Large intestine (tissue), 3 donors: ENCODE measurements around the gene CLEC2D. TPM values are rescaled to one million over a fixed set of nuclear protein-coding genes. Genes with fewer than 3 reads are reported as not detected.
"Not testable (repeated sequence)": the region's sequence is repeated elsewhere in the genome, so short reads cannot be mapped to it uniquely, and the experiment has no call there.

ENCODE experiments used
- DNase-seq, 2 donors: peaks; one replicate each; pipeline versions ENCODE4 v3.0.0 to v3.0.0-alpha.2; 2013
- H3K27ac ChIP-seq: one replicate; pipeline ENCODE4 v1.5.1; 2013; ENCODE audit warnings: low read length
- H3K27me3 ChIP-seq: 2 replicates; pipeline ENCODE4 v1.6.1; 2013; ENCODE audit warnings: low read length; ENCODE audit not compliant: control insufficient read depth, insufficient read depth
- H3K36me3 ChIP-seq: 2 replicates; pipeline ENCODE4 v1.6.1; 2013; ENCODE audit warnings: low read length; ENCODE audit not compliant: control insufficient read depth, insufficient read depth
- H3K4me1 ChIP-seq: one replicate; pipeline ENCODE4 v1.6.1; 2013; ENCODE audit warnings: low read length; ENCODE audit not compliant: control insufficient read depth, insufficient read depth
- H3K4me3 ChIP-seq: one replicate; pipeline ENCODE4 v1.5.1; 2013; ENCODE audit warnings: low read length
- H3K9me3 ChIP-seq: one replicate; pipeline ENCODE4 v1.6.1; 2013; ENCODE audit warnings: mild to moderate bottlenecking, low read depth, low read length, moderate library complexity; ENCODE audit not compliant: control insufficient read depth
- WGBS: methylation state at CpG from one replicate; pipeline ENCODE4 v1.1.5; 2013; ENCODE audit warnings: low lambda C conversion rate; ENCODE audit not compliant: insufficient coverage; 5-methylcytosine and 5-hydroxymethylcytosine counted together
- polyA plus RNA-seq: library from polyadenylated mRNA; unstranded; fragments of 120-200 nt; gene quantifications from one replicate; pipeline ENCODE4 v1.2.1, GENCODE V29; 2013

CLEC2D gene
- polyA plus RNA-seq, 1 donor, result 9.9 TPM

DNA sequence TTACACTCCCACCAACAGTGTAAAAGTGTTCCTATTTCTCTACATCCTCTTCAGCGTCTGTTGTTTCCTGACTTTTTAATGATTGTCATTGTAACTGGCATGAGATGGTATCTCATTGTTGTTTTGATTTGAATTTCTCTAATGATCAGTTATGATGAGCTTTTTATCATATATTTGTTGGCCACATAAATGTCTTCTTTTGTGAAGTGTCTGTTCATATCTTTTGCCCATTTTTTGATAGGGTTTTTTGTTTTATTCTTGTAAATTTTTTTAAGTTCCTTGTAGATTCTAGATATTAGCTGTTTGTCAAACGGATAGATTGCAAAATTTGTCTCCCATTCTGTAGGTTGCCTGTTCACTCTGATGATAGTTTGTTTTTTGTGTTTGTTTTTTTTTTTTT is 13.4 kb downstream of the CLEC2D start:
- WGBS, result 100% methylated on average over 1 of the region's 2 CpGs
- DNase-seq, H3K4me1 ChIP-seq, H3K27ac ChIP-seq, H3K36me3 ChIP-seq, H3K27me3 ChIP-seq, H3K9me3 ChIP-seq, H3K4me3 ChIP-seq: not testable (repeated sequence)

DNA sequence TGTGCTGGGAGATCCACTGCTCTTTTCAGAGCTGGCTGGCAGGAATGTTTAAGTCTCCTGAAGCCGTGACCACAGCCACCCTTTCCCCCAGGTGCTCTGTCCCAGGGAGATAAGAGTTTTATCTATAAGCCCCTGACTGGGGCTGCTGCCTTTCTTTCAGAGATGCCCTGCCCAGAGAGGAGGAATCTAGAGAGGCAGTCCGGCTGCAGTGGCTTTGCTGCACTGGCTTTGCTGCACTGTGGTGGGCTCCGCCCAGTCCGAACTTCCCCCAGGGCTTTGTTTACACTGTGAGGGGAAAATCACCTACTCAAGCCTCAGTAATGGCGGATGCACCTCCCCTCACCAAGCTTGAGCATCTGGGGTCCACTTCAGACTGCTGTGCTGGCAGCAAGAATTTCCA is 15.9 kb downstream of the CLEC2D start:
- H3K4me3 ChIP-seq, H3K27me3 ChIP-seq, H3K4me1 ChIP-seq, DNase-seq, H3K9me3 ChIP-seq, H3K27ac ChIP-seq: not testable (repeated sequence)
- no CpG with 5 or more reads among the region's 5 CpGs for WGBS
- H3K36me3 ChIP-seq, result peaks cover 14% of the 10 kb centered on the region

DNA sequence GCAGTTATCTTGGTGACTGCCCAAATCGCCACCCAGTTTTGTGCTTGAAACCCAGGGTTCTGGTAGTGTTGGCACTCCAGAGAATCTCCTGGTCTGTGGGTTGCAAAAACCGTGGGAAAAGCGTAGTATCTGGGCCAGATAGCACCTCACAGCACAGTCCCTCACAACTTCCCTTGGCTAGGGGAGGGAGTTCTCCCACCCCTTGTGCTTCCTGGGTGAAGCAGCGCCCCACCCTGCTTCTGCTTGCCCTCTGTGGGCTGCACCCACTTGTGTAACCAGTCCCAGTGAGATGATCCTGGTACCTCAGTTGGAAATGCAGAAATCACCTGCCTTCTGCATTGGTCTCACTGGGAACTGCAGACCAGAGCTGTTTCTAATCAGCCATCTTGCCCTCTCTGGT is 16.4 kb downstream of the CLEC2D start:
- Histone ChIP-seq H3K27me3 (no peaks in the 10 kb centered on the region), H3K4me1 (no peaks in the 10 kb centered on the region), H3K4me3 (no peak overlapping the region), H3K36me3 (peaks cover 14% of the 10 kb centered on the region), H3K9me3 (no peaks in the 10 kb centered on the region), H3K27ac (no peak overlapping the region)
- no peak for DNase-seq
- WGBS, result no CpG with 5 or more reads among the region's 4 CpGs

GRCh38 chr12:9687228-9687627 is 17.7 kb downstream of the CLEC2D start:
- Histone ChIP-seq H3K27ac (no peak overlapping the region), H3K9me3 (no peaks in the 10 kb centered on the region), H3K4me1 (no peaks in the 10 kb centered on the region), H3K27me3 (no peaks in the 10 kb centered on the region), H3K36me3 (peaks cover 14% of the 10 kb centered on the region), H3K4me3 (no peak overlapping the region)
- no peak for DNase-seq
- WGBS, result no CpG with 5 or more reads among the region's 1 CpG

- no peak for DNase-seq
- Histone ChIP-seq H3K4me1 (no peaks in the 10 kb centered on the region), H3K27me3 (no peaks in the 10 kb centered on the region), H3K9me3 (no peaks in the 10 kb centered on the region), H3K27ac (no peak overlapping the region), H3K36me3 (peaks cover 22% of the 10 kb centered on the region), H3K4me3 (no peak overlapping the region)
- WGBS, result no CpG with 5 or more reads among the region's 1 CpG
Measured at GRCh38 chr12:9692909-9693308, 23.4 kb downstream of the CLEC2D start.

DNA sequence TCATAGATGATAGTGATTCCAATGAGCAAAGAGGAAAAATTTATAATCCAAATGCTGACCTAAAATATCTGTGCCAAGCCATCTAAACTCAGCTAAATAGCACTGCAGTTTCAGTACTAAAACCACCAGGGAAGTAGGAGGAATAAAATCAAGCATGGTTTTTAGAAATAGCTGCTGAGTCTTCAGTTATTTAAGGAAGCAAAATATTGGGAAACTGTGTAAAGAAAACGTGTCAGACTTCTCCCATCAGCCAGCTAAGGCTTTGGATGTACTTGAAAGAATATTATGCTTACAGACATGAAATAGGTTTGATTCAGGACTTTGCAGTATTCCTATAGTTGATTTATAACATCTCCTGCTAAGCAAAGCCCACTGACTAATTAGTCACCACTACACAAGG is 24.7 kb downstream of the CLEC2D start:
- H3K36me3 ChIP-seq, result peaks cover 13% of the 10 kb centered on the region
- no peak overlapping the region for H3K27ac ChIP-seq
- H3K4me3 ChIP-seq, result no peak overlapping the region
- WGBS, result no CpG with 5 or more reads among the region's 1 CpG
- no peaks in the 10 kb centered on the region for H3K9me3 ChIP-seq
- no peaks in the 10 kb centered on the region for H3K4me1 ChIP-seq
- no peaks in the 10 kb centered on the region for H3K27me3 ChIP-seq
- no peak for DNase-seq

DNA sequence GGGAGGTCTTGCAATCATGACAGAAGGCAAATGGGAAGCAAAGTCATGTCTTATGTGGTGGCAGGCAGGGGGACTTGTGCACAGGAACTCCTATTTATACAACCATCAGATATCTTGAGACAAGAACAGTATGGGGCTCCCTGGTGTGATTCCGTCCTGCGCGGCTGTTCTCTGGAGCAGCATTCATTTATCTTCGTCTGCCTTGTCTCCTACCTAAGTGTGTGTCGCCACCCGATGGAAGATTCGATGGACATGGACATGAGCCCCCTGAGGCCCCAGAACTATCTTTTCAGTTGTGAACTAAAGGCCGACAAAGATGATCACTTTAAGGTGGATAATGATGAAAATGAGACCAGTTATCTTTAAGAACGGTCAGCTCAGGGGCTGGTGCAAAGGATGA is 25.6 kb downstream of the CLEC2D start:
- not testable (repeated sequence) for H3K27me3 ChIP-seq, DNase-seq, H3K4me3 ChIP-seq, H3K9me3 ChIP-seq, H3K27ac ChIP-seq, H3K4me1 ChIP-seq
- WGBS, result no CpG with 5 or more reads among the region's 9 CpGs
- peaks cover 11% of the 10 kb centered on the region for H3K36me3 ChIP-seq

DNA sequence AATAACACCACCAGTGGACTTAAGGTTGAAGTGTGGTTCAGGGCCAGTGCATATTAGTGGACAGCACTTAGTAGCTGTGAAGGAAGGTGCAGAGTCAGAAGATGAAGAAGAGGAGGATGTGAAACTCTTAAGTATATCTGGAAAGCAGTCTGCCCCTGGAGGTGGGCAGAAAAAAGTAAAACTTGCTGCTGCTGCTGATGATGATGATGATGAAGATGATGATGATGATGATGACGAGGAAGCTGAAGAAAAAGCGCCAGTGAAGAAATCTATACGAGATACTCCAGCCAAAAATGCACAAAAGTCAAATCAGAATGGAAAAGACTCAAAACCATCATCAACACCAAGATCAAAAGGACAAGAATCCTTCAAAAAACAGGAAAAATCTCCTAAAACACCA is 26.1 kb downstream of the CLEC2D start:
- not testable (repeated sequence) for H3K4me3 ChIP-seq, H3K27me3 ChIP-seq, H3K27ac ChIP-seq, H3K4me1 ChIP-seq, DNase-seq, H3K9me3 ChIP-seq
- peaks cover 11% of the 10 kb centered on the region for H3K36me3 ChIP-seq
- no CpG with 5 or more reads among the region's 3 CpGs for WGBS

- H3K27ac ChIP-seq, result no peak overlapping the region
- peaks cover 11% of the 10 kb centered on the region for H3K36me3 ChIP-seq
- H3K4me3 ChIP-seq, result no peak overlapping the region
- H3K9me3 ChIP-seq, result no peaks in the 10 kb centered on the region
- no peaks in the 10 kb centered on the region for H3K27me3 ChIP-seq
- no peaks in the 10 kb centered on the region for H3K4me1 ChIP-seq
- DNase-seq, result no peak
Measured at GRCh38 chr12:9697619-9698018, 28.1 kb downstream of the CLEC2D start.

GRCh38 chr12:9698681-9699080 is 29.2 kb downstream of the CLEC2D start:
- H3K36me3 ChIP-seq, result peaks cover 11% of the 10 kb centered on the region
- H3K27ac ChIP-seq, result no peak overlapping the region
- H3K9me3 ChIP-seq, result no peaks in the 10 kb centered on the region
- no peaks in the 10 kb centered on the region for H3K4me1 ChIP-seq
- no peak for DNase-seq
- H3K4me3 ChIP-seq, result no peak overlapping the region
- WGBS, result 80% methylated on average over 1 of the region's 2 CpGs
- no peaks in the 10 kb centered on the region for H3K27me3 ChIP-seq

DNA sequence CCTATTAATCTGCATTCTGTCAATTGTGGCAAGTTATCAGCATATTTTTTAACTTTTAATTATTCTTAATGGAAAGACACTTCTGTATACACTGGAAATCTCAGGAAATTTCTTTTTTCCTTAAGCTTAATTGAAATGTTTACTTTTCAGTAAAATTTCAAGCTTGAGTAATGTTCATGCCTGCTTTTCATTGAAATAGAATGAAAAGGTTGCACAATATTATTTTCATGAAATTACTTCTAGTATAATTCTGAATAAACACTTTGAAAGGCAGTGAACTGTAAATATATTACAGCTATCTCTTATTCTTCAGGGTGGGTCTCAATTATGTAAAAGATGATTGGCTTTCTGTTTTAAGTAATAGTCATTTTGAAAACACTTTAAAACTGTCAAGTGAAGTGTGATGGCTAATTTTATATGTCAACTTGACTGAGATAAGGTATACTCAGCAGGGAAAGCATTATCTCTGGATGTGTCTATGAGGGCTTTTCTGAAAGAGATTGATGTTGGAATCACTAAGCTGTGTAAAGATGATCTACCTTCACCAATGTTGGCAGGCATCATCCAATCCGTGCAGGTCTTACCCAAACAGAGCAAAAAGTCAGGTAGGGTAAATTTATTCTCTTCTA is 29.9 kb downstream of the CLEC2D start:
- Histone ChIP-seq H3K9me3 (no peaks in the 10 kb centered on the region), H3K4me1 (no peaks in the 10 kb centered on the region), H3K36me3 (peaks cover 11% of the 10 kb centered on the region), H3K27ac (no peak overlapping the region), H3K27me3 (no peaks in the 10 kb centered on the region), H3K4me3 (no peak overlapping the region)
- DNase-seq, result no peak
- no CpG with 5 or more reads among the region's 1 CpG for WGBS
